ENCODE measurements around the gene TNPO3.
A peak's percentile ranks its signal among the peaks of the same experiment; 100 is the strongest.
"Not testable (repeated sequence)": the region's sequence is repeated elsewhere in the genome, so short reads cannot be mapped to it uniquely, and the experiment has no call there.

The TNPO3 gene

GRCh38 chr7:129072479-129073011 is 17.6 kb upstream of the TNPO3 start:
- TF ChIP-seq CTCF (IDR thresholded peaks at IDR 0.05; ENCODE audit: borderline replicate concordance, insufficient read depth, low read depth, low read length): no peak
- no peak overlapping the region for H3K4me3 ChIP-seq (ENCODE audit: low read depth, low read length)

DNA sequence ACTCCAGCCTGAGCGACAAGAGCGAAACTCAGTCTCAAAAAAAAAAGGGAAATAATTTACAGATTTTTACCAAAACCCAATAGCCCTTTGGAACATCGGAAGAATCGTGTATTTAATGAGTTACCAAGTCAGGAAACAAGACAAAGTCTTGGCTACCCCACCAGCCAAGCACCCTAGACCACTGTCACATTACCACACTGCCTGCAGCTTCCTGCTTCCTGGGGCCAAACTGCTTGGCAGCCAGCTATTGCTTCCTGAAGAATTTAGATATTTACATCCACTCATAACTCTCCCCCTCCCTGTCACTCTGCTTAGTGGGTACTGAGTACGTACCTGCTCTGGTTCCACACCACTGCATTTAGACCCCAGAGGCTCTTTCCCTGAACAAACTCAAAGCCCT is 14.1 kb upstream of the TNPO3 start:
- H3K4me3 ChIP-seq (ENCODE audit: low read depth, low read length): no peak overlapping the region
- TF ChIP-seq CTCF (IDR thresholded peaks at IDR 0.05; ENCODE audit: borderline replicate concordance, insufficient read depth, low read depth, low read length): no peak

DNA sequence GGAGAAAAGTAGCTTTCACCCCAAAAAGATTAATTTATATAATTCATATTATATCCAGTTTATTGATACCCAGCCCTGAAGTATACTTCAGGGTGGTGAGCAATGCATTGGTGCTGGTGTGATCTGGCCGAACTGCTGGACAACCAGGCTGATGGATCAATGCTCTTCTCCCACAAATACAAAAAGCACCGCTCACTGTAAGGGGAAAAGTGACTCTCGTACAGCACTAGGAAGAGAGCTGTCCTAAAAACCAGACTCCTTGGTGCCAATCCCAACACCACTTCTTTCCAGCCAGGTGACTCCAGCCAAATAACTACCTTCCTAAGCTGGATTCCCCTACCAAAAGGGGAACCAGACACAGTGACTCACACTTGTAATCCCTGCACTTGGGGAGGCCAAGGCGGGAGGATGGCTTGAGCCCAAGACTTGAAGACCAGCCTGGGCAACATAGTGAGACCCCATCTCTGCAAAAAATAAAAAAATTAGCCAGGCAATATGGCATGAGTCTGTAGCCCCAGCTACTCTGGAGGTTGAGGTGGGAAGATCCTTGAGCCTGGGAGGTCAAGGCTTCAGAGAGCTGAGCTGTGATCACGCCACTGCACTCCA is 13.1 kb upstream of the TNPO3 start:
- H3K4me3 ChIP-seq (ENCODE audit: low read depth, low read length): no peak overlapping the region
- TF ChIP-seq CTCF (IDR thresholded peaks at IDR 0.05; ENCODE audit: borderline replicate concordance, insufficient read depth, low read depth, low read length): no peak

DNA sequence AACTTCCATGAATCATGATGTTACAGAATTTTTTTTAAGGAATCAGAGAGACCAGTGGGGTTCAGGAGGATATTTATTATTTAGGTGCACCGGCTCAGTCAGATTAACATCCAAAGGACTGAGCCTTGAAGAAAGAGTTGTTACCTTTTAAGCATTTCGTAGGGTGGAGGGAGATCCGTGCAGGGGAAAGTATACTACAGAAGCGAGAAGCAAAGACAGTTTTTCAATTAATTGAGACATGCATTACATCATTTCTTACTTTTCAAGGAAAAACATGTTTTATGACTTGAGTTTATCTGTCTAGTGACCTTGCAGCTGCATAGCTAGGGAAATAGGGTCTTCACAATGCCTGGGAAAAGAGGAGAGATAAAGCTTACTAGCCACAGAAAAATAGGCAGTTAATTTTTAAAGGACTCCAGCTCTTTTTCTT is 12.2 kb upstream of the TNPO3 start:
- not testable (repeated sequence) for H3K4me3 ChIP-seq (ENCODE audit: low read depth, low read length)

DNA sequence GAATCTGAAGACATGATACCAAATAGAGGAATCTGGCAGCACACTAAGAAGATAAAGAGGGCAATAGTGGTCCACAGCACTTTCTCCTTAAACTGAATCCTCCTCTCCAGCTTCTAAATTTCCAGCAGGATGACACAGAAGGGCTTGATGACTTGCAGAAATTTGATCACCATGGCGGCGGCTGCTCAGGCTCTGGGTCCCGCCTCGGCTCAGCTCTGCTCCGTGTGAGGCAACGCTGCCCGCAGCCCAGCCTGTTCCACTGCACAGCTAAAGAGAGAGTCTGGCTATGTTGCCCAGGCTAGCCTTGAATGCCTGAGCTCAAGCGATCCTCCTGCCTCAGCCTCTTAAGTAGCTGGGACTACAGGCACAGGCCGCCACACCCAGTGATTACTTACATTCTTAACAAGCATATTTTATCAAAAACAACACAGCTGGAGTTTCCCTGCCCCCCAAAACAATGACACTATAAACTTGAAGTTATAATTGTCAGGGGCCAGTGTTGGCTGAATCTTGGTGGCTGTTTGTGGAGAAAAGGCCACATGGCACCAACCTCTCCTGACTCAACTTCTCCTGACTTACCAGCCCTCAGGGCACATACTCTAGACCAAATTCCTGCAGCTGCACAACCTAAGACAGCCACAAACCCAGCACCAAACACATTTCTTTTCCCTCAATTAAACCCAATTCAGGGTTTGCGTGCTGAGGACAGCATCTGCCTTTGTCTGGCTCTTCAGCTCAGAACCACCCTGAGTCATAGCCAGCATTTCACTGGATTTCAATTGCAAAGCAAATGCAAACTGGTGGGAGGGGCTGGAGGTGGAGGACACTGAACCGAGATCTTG is 11.6 kb upstream of the TNPO3 start:
- no peak for TF ChIP-seq CTCF (IDR thresholded peaks at IDR 0.05; ENCODE audit: borderline replicate concordance, insufficient read depth, low read depth, low read length)

DNA sequence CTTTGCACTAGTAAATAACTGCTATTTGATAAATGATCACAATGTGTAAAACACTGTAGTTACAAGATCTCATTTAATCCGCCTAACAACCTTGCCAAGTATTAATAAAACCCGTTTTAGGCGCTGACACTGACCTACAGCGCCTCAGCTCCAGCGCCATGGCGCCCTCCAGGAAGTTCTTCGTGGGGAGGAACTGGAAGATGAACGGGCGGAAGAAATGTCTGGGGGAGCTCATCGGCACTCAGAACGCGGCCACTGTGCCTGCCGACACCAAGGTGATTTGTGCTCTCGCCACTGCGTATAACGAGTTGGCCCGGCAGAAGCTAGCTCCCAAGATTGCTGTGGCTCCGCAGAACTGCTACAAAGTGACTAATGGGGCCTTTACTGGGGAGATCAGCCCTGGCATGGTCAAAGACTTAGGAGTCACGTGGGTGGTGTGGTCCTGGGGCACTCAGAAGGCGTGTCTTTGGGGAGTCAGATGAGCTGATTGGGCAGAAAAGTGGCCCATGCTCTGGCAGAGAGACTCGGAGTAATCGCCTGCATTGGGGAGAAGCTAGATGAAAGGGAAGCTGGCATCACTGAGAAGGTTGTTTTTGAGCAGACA is 1.1 kb upstream of the TNPO3 start:
- H3K4me3 ChIP-seq (ENCODE audit: low read depth, low read length): no peak overlapping the region
- no peak for TF ChIP-seq CTCF (IDR thresholded peaks at IDR 0.05; ENCODE audit: borderline replicate concordance, insufficient read depth, low read depth, low read length)

More for the DNA sequence above, 11.6 kb upstream of the TNPO3 start:
- no peak overlapping the region for H3K4me3 ChIP-seq (ENCODE audit: low read depth, low read length)

- peak overlapping the region; percentile 100 for H3K4me3 ChIP-seq (ENCODE audit: low read depth, low read length)
- TF ChIP-seq CTCF (IDR thresholded peaks at IDR 0.05; ENCODE audit: borderline replicate concordance, insufficient read depth, low read depth, low read length): no peak
Measured at GRCh38 chr7:129055294-129055816, 444 bp upstream of the TNPO3 start.

All from GM12875 (cell line).